Vagina (tissue), 2 donors: ENCODE results near the gene RCAN1.

Experiments
- CTCF ChIP-seq, 3 experiments: fragments of 450-650 bp in 2 of 3; fragments of 200-600 bp in 1 of 3; sonication (generic) in 1 of 3; IDR thresholded peaks; one replicate each; pipeline ENCODE4 v1.5.1; 2017 to 2019; ENCODE audit warnings: antibody characterized with exemption in 3 of 3, mild to moderate bottlenecking in 2 of 3, moderate library complexity in 2 of 3
- POLR2A ChIP-seq, 2 donors: fragments of 450-650 bp; IDR thresholded peaks; one replicate each; pipeline ENCODE4 v1.6.1; 2017; ENCODE audit warnings: antibody characterized with exemption in 2 of 2, mild to moderate bottlenecking in 2 of 2, moderate library complexity in 2 of 2
- POLR2AphosphoS5 ChIP-seq, 2 donors: sonication (generic); formaldehyde crosslinking; IDR thresholded peaks; one replicate each; pipeline ENCODE4 v1.9.0; 2017; ENCODE audit warnings: antibody characterized with exemption in 2 of 2, mild to moderate bottlenecking in 2 of 2, low read depth in 1 of 2; ENCODE audit not compliant: insufficient read depth in 1 of 2

GRCh38 chr21:34606621-34607020 lies 8.3 kb downstream of the RCAN1 start:
- TF ChIP-seq CTCF (IDR thresholded peaks at IDR 0.05), result no peak
- TF ChIP-seq POLR2A (IDR thresholded peaks at IDR 0.05), result no peak
- no peak for TF ChIP-seq POLR2AphosphoS5 (IDR thresholded peaks at IDR 0.05; ENCODE audit: insufficient read depth in 1 of 2, low read depth in 1 of 2)
